Liver (tissue), 9 donors: Measurements from ENCODE around the gene NUAK1. TPM values are rescaled to one million over a fixed set of nuclear protein-coding genes. Genes with fewer than 3 reads are reported as not detected.

Source experiments
- DNase-seq: peaks from one replicate; pipeline ENCODE4 v3.0.0-alpha.2; 2017; ENCODE audit warnings: low spot score
- H3K27ac ChIP-seq, 2 donors: one replicate each; pipeline ENCODE4 v1.7.0; 2013; ENCODE audit warnings: inconsistent platforms in 2 of 2, low read length in 2 of 2, control low read depth in 1 of 2, low read depth in 1 of 2, mild to moderate bottlenecking in 1 of 2
- H3K27me3 ChIP-seq, 4 donors: one replicate each; pipeline versions ENCODE4 v1.6.1 to v1.7.0; 2013; ENCODE audit warnings: low read length in 3 of 4, inconsistent platforms in 1 of 4, mild to moderate bottlenecking in 1 of 4, moderate library complexity in 1 of 4; ENCODE audit not compliant: control insufficient read depth in 4 of 4, insufficient read depth in 4 of 4
- H3K36me3 ChIP-seq, 4 donors: one replicate each; pipeline versions ENCODE4 v1.6.1 to v1.7.0; 2013; ENCODE audit warnings: low read length in 3 of 4, mild to moderate bottlenecking in 3 of 4, low read depth in 1 of 4, moderate library complexity in 1 of 4; ENCODE audit not compliant: control insufficient read depth in 4 of 4, insufficient read depth in 3 of 4
- H3K4me1 ChIP-seq, 4 donors: one replicate each; pipeline versions ENCODE4 v1.6.1 to v1.7.0; 2013; ENCODE audit warnings: low read length in 3 of 4, mild to moderate bottlenecking in 3 of 4, moderate library complexity in 1 of 4; ENCODE audit not compliant: control insufficient read depth in 4 of 4, insufficient read depth in 4 of 4
- H3K4me3 ChIP-seq, 3 donors: one replicate each; pipeline versions ENCODE4 v1.6.1 to v1.7.0; 2013; ENCODE audit warnings: low read length in 3 of 3, control low read depth in 1 of 3, low read depth in 1 of 3, mild to moderate bottlenecking in 1 of 3
- H3K9ac ChIP-seq, 2 donors: one replicate each; pipeline ENCODE4 v1.7.0; 2013; ENCODE audit warnings: low read length in 2 of 2, mild to moderate bottlenecking in 2 of 2, moderate library complexity in 2 of 2, control low read depth in 1 of 2, low read depth in 1 of 2
- H3K9me3 ChIP-seq, 4 donors: one replicate each; pipeline versions ENCODE4 v1.6.1 to v1.7.0; 2013; ENCODE audit warnings: low read length in 3 of 4; ENCODE audit not compliant: control insufficient read depth in 4 of 4
- EGR1 ChIP-seq, 2 donors: IDR thresholded peaks; 2 replicates each; pipeline ENCODE4 v1.6.1; 2016 to 2018; ENCODE audit warnings: antibody characterized with exemption in 2 of 2, low read depth in 2 of 2
- FOXA1 ChIP-seq: IDR thresholded peaks from 2 replicates; pipeline ENCODE4 v1.6.1; 2016; ENCODE audit warnings: antibody characterized with exemption
- FOXA2 ChIP-seq: IDR thresholded peaks from 2 replicates; pipeline ENCODE4 v1.6.1; 2016; ENCODE audit warnings: antibody characterized with exemption
- GABPA ChIP-seq, 2 donors: IDR thresholded peaks in 1 of 2; conservative IDR thresholded peaks in 1 of 2; 2 replicates each; pipeline ENCODE4 v1.6.1; 2016; ENCODE audit warnings: antibody characterized with exemption in 2 of 2, mild to moderate bottlenecking in 1 of 2, moderate library complexity in 1 of 2
- HNF4A ChIP-seq, 2 donors: conservative IDR thresholded peaks; 2 replicates each; pipeline ENCODE4 v1.6.1; 2016; ENCODE audit warnings: antibody characterized with exemption in 2 of 2, mild to moderate bottlenecking in 2 of 2
- HNF4G ChIP-seq: IDR thresholded peaks from 2 replicates; pipeline ENCODE4 v1.6.1; 2016; ENCODE audit warnings: antibody characterized with exemption
- JUND ChIP-seq, 2 donors: IDR thresholded peaks; 2 replicates each; pipeline ENCODE4 v1.6.1; 2016; ENCODE audit warnings: antibody characterized with exemption in 2 of 2
- NR2F2 ChIP-seq: IDR thresholded peaks from 2 replicates; pipeline ENCODE4 v1.6.1; 2016; ENCODE audit warnings: antibody characterized with exemption
- RXRA ChIP-seq, 2 donors: IDR thresholded peaks; 2 replicates each; pipeline ENCODE4 v1.6.1; 2017 to 2018; ENCODE audit warnings: antibody characterized with exemption in 2 of 2, mild to moderate bottlenecking in 1 of 2
- SP1 ChIP-seq: IDR thresholded peaks from 2 replicates; pipeline ENCODE4 v1.6.1; 2018; ENCODE audit warnings: antibody characterized with exemption, mild to moderate bottlenecking
- TAF1 ChIP-seq: conservative IDR thresholded peaks from 2 replicates; pipeline ENCODE4 v1.6.1; 2016; ENCODE audit warnings: antibody characterized with exemption, mild to moderate bottlenecking
- YY1 ChIP-seq: IDR thresholded peaks from 2 replicates; pipeline ENCODE4 v1.6.1; 2016; ENCODE audit warnings: antibody characterized with exemption, mild to moderate bottlenecking
- WGBS: extraction: QIAGEN DNeasy Blood & Tissue Kit; methylation state at CpG from one replicate; pipeline ENCODE4 v1.1.7; 2013; 5-methylcytosine and 5-hydroxymethylcytosine counted together
- polyA plus RNA-seq, 2 donors: library from polyadenylated mRNA; stranded (reverse) in 1 of 2; unstranded in 1 of 2; fragments of 200-250 nt in 1 of 2; fragments of >200 nt in 1 of 2; fragmentation: Nextera tagmentation in 1 of 2; extraction: Ambion mirVana in 1 of 2; gene quantifications; one replicate each; pipeline versions ENCODE4 v1.2.1 to v1.2.3, GENCODE V29; 2013 to 2015
- total RNA-seq, 2 donors: library from RNA; depleted of rRNA; stranded (reverse); fragments of >200 nt; gene quantifications; one replicate each; pipeline ENCODE4 v1.2.3, GENCODE V29; 2014
- TF ChIP-seq, protein P1 (sequence below): IDR thresholded peaks from 2 replicates; pipeline ENCODE4 v1.6.1; 2016; ENCODE audit warnings: antibody characterized with exemption
- TF ChIP-seq, protein P2 (sequence below): IDR thresholded peaks from 2 replicates; pipeline ENCODE4 v1.6.1; 2016; ENCODE audit warnings: antibody characterized with exemption, mild to moderate bottlenecking
- TF ChIP-seq, protein P3 (sequence below): IDR thresholded peaks from 2 replicates; pipeline ENCODE4 v1.6.1; 2016; ENCODE audit warnings: antibody characterized with exemption
- TF ChIP-seq, protein P4 (sequence below): IDR thresholded peaks from 2 replicates; pipeline ENCODE4 v1.6.1; 2016; ENCODE audit warnings: antibody characterized with exemption
- TF ChIP-seq, protein P5 (sequence below): fragments of 150-350 bp; IDR thresholded peaks from 2 replicates; pipeline ENCODE4 v1.5.1; 2017; ENCODE audit warnings: improper control_type of control experiment, low read depth, low read length; ENCODE audit not compliant: missing input control
- donor health status: healthy.
- donor health status: healthy.
- donor health status: healthy.
- donor health status: healthy.
- donor health status: healthy.

The NUAK1 gene
- total and polyA plus RNA-seq, 4 donors, result 2.5 to 9.3 (median 3.9) TPM

DNA sequence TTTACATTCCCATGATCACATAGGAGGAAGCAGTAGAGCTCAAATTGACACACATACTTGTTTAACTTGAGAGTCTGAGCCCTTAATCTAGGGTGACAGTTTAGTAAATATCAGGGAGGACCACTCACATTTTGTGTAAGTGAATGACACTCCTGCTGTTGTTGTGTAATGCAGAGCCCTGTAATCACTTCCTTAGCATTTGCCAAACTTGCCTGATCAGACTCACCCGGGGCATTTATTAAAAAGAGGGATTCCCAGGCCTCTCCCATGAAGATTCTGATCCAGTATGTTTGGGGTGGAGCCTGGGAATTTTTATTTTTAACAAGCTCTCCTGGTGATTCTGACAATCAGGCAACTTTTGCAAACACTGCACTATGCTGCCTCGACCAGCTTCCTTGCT, 119.6 kb downstream of the NUAK1 start:
- Histone ChIP-seq H3K27me3 (no peaks in the 10 kb centered on the region), H3K27ac (no peak overlapping the region), H3K9ac (no peak overlapping the region), H3K4me1 (peaks cover 0 to 22% (median 14%) of the 10 kb centered on the region in 4 donors), H3K36me3 (no peaks in the 10 kb centered on the region), H3K4me3 (no peak overlapping the region), H3K9me3 (peaks cover 0 to 3% (median 0%) of the 10 kb centered on the region in 4 donors)
- WGBS, result 80% methylated on average over 2 of the region's 2 CpGs
- no peak for TF ChIP-seq FOXA1
- no peak for TF ChIP-seq NR2F2
- TF ChIP-seq TAF1, result no peak
- TF ChIP-seq SP1, result no peak
- TF ChIP-seq RXRA (IDR thresholded peaks at IDR 0.05), result no peak
- TF ChIP-seq, protein P1, sequence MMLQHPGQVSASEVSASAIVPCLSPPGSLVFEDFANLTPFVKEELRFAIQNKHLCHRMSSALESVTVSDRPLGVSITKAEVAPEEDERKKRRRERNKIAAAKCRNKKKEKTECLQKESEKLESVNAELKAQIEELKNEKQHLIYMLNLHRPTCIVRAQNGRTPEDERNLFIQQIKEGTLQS, result no peak
- TF ChIP-seq, protein P2, sequence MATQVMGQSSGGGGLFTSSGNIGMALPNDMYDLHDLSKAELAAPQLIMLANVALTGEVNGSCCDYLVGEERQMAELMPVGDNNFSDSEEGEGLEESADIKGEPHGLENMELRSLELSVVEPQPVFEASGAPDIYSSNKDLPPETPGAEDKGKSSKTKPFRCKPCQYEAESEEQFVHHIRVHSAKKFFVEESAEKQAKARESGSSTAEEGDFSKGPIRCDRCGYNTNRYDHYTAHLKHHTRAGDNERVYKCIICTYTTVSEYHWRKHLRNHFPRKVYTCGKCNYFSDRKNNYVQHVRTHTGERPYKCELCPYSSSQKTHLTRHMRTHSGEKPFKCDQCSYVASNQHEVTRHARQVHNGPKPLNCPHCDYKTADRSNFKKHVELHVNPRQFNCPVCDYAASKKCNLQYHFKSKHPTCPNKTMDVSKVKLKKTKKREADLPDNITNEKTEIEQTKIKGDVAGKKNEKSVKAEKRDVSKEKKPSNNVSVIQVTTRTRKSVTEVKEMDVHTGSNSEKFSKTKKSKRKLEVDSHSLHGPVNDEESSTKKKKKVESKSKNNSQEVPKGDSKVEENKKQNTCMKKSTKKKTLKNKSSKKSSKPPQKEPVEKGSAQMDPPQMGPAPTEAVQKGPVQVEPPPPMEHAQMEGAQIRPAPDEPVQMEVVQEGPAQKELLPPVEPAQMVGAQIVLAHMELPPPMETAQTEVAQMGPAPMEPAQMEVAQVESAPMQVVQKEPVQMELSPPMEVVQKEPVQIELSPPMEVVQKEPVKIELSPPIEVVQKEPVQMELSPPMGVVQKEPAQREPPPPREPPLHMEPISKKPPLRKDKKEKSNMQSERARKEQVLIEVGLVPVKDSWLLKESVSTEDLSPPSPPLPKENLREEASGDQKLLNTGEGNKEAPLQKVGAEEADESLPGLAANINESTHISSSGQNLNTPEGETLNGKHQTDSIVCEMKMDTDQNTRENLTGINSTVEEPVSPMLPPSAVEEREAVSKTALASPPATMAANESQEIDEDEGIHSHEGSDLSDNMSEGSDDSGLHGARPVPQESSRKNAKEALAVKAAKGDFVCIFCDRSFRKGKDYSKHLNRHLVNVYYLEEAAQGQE, result no peak
- TF ChIP-seq, protein P3, sequence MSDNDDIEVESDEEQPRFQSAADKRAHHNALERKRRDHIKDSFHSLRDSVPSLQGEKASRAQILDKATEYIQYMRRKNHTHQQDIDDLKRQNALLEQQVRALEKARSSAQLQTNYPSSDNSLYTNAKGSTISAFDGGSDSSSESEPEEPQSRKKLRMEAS, result no peak
- TF ChIP-seq YY1, result no peak
- TF ChIP-seq, protein P4, sequence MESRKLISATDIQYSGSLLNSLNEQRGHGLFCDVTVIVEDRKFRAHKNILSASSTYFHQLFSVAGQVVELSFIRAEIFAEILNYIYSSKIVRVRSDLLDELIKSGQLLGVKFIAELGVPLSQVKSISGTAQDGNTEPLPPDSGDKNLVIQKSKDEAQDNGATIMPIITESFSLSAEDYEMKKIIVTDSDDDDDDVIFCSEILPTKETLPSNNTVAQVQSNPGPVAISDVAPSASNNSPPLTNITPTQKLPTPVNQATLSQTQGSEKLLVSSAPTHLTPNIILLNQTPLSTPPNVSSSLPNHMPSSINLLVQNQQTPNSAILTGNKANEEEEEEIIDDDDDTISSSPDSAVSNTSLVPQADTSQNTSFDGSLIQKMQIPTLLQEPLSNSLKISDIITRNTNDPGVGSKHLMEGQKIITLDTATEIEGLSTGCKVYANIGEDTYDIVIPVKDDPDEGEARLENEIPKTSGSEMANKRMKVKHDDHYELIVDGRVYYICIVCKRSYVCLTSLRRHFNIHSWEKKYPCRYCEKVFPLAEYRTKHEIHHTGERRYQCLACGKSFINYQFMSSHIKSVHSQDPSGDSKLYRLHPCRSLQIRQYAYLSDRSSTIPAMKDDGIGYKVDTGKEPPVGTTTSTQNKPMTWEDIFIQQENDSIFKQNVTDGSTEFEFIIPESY, result no peak
- TF ChIP-seq HNF4A (conservative IDR thresholded peaks at IDR 0.05), result no peak
- no peak for TF ChIP-seq HNF4G
- TF ChIP-seq GABPA (IDR thresholded peaks at IDR 0.05 in 1 of 2, conservative IDR thresholded peaks at IDR 0.05 in 1 of 2), result no peak
- TF ChIP-seq, protein P5, sequence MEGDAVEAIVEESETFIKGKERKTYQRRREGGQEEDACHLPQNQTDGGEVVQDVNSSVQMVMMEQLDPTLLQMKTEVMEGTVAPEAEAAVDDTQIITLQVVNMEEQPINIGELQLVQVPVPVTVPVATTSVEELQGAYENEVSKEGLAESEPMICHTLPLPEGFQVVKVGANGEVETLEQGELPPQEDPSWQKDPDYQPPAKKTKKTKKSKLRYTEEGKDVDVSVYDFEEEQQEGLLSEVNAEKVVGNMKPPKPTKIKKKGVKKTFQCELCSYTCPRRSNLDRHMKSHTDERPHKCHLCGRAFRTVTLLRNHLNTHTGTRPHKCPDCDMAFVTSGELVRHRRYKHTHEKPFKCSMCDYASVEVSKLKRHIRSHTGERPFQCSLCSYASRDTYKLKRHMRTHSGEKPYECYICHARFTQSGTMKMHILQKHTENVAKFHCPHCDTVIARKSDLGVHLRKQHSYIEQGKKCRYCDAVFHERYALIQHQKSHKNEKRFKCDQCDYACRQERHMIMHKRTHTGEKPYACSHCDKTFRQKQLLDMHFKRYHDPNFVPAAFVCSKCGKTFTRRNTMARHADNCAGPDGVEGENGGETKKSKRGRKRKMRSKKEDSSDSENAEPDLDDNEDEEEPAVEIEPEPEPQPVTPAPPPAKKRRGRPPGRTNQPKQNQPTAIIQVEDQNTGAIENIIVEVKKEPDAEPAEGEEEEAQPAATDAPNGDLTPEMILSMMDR, result no peak
- no peak for TF ChIP-seq JUND (IDR thresholded peaks at IDR 0.05)
- no peak for DNase-seq

DNA sequence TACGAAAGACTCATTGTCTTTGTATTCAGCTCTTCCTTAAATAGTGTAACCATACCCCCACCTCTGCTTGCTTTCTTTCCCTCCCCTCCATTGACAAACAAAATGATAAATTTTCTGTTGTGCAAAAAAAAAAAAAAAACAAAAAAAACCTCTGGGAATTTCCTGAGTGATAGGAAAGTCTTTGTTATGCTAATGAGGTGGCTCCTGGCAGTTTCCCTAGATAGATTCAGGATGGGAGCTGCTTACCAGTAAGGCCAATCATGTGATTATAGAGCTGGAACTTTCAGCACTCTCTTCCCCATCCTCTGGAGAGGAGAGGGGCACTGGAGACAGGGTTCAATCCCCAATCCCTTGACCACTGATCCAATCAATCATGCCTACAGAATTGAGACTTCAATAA, 120.5 kb downstream of the NUAK1 start:
- WGBS, result 96% methylated on average over 1 of the region's 1 CpG
- no peak overlapping the region for H3K9ac ChIP-seq
- peaks cover 0 to 22% (median 14%) of the 10 kb centered on the region in 4 donors for H3K4me1 ChIP-seq
- no peaks in the 10 kb centered on the region for H3K36me3 ChIP-seq
- H3K9me3 ChIP-seq, result peaks cover 0 to 3% (median 0%) of the 10 kb centered on the region in 4 donors
- no peak for DNase-seq
- H3K4me3 ChIP-seq, result no peak overlapping the region
- H3K27ac ChIP-seq, result no peak overlapping the region
- no peaks in the 10 kb centered on the region for H3K27me3 ChIP-seq
- TF ChIP-seq EGR1 (IDR thresholded peaks at IDR 0.05; ENCODE audit: low read depth in 2 of 2) (no peak), FOXA1 (no peak), NR2F2 (no peak), SP1 (no peak), TAF1 (no peak), GABPA (IDR thresholded peaks at IDR 0.05 in 1 of 2, conservative IDR thresholded peaks at IDR 0.05 in 1 of 2) (no peak), FOXA2 (no peak), HNF4G (no peak)
- TF ChIP-seq, protein P3, result no peak
- TF ChIP-seq, protein P1, result no peak
- TF ChIP-seq, protein P2, result no peak
- TF ChIP-seq, protein P5, result no peak
